ENCODE data around the gene NPIPB6.

Gene NPIPB6

GRCh38 chr16:28301620-28302019 lies 61.7 kb downstream of the NPIPB6 start:
- Histone ChIP-seq H3K4me2 (ENCODE audit: low read length) (no peak overlapping the region), H3K79me2 (ENCODE audit: low read length) (no peaks in the 10 kb centered on the region), H3K9ac (ENCODE audit: low read length) (no peak overlapping the region)

GRCh38 chr16:28301154-28301553 lies 62.2 kb downstream of the NPIPB6 start:
- Histone ChIP-seq H4K20me1 (ENCODE audit: insufficient read depth, low read length) (no peaks in the 10 kb centered on the region), H3K4me3 (ENCODE audit: low read length) (no peak overlapping the region), H3K9me3 (ENCODE audit: insufficient read depth, low read length) (no peaks in the 10 kb centered on the region), H2AFZ (ENCODE audit: low read depth, low read length) (no peak overlapping the region), H3K27me3 (ENCODE audit: low read depth, low read length) (peaks cover 11% of the 10 kb centered on the region), H3K79me2 (ENCODE audit: low read length) (no peaks in the 10 kb centered on the region), H3K27ac (ENCODE audit: low read length) (no peak overlapping the region), H3K36me3 (replicated peaks; ENCODE audit: low read depth, low read length) (no peaks in the 10 kb centered on the region), H3K9ac (ENCODE audit: low read length) (no peak overlapping the region), H3K4me2 (ENCODE audit: low read length) (no peak overlapping the region), H3K4me1 (ENCODE audit: low read length) (no peaks in the 10 kb centered on the region)
- TF ChIP-seq EZH2phosphoT487 (IDR thresholded peaks at IDR 0.05; ENCODE audit: low read depth) (no peak), CTCF (IDR thresholded peaks at IDR 0.05; ENCODE audit: low read depth, low read length) (no peak)

More at GRCh38 chr16:28301620-28302019, 61.7 kb downstream of the NPIPB6 start:
- no peaks in the 10 kb centered on the region for H4K20me1 ChIP-seq (ENCODE audit: insufficient read depth, low read length)
- H3K9me3 ChIP-seq (ENCODE audit: insufficient read depth, low read length), result no peaks in the 10 kb centered on the region
- H3K27ac ChIP-seq (ENCODE audit: low read length), result no peak overlapping the region
- no peaks in the 10 kb centered on the region for H3K4me1 ChIP-seq (ENCODE audit: low read length)
- peaks cover 11% of the 10 kb centered on the region for H3K27me3 ChIP-seq (ENCODE audit: low read depth, low read length)
- TF ChIP-seq EZH2phosphoT487 (IDR thresholded peaks at IDR 0.05; ENCODE audit: low read depth) (no peak), CTCF (IDR thresholded peaks at IDR 0.05; ENCODE audit: low read depth, low read length) (no peak)
- H3K36me3 ChIP-seq (replicated peaks; ENCODE audit: low read depth, low read length), result no peaks in the 10 kb centered on the region
- no peak overlapping the region for H2AFZ ChIP-seq (ENCODE audit: low read depth, low read length)
- H3K4me3 ChIP-seq (ENCODE audit: low read length), result no peak overlapping the region

GRCh38 chr16:28300327-28300726 lies 63.0 kb downstream of the NPIPB6 start:
- Histone ChIP-seq H3K36me3 (replicated peaks; ENCODE audit: low read depth, low read length) (no peaks in the 10 kb centered on the region), H3K4me2 (ENCODE audit: low read length) (no peak overlapping the region), H4K20me1 (ENCODE audit: insufficient read depth, low read length) (no peaks in the 10 kb centered on the region), H2AFZ (ENCODE audit: low read depth, low read length) (no peak overlapping the region), H3K27me3 (ENCODE audit: low read depth, low read length) (peaks cover 11% of the 10 kb centered on the region), H3K9me3 (ENCODE audit: insufficient read depth, low read length) (no peaks in the 10 kb centered on the region), H3K79me2 (ENCODE audit: low read length) (no peaks in the 10 kb centered on the region), H3K4me1 (ENCODE audit: low read length) (no peaks in the 10 kb centered on the region), H3K27ac (ENCODE audit: low read length) (no peak overlapping the region), H3K9ac (ENCODE audit: low read length) (no peak overlapping the region), H3K4me3 (ENCODE audit: low read length) (no peak overlapping the region)
- no peak for TF ChIP-seq EZH2phosphoT487 (IDR thresholded peaks at IDR 0.05; ENCODE audit: low read depth)
- TF ChIP-seq CTCF (IDR thresholded peaks at IDR 0.05; ENCODE audit: low read depth, low read length), result no peak

GRCh38 chr16:28298511-28298878 lies 64.8 kb downstream of the NPIPB6 start:
- no peaks in the 10 kb centered on the region for H3K4me1 ChIP-seq (ENCODE audit: low read length)
- H3K36me3 ChIP-seq (replicated peaks; ENCODE audit: low read depth, low read length), result no peaks in the 10 kb centered on the region
- H3K27ac ChIP-seq (ENCODE audit: low read length), result no peak overlapping the region
- H3K79me2 ChIP-seq (ENCODE audit: low read length), result no peaks in the 10 kb centered on the region
- H3K9ac ChIP-seq (ENCODE audit: low read length), result no peak overlapping the region
- H3K4me3 ChIP-seq (ENCODE audit: low read length), result no peak overlapping the region
- H4K20me1 ChIP-seq (ENCODE audit: insufficient read depth, low read length), result no peaks in the 10 kb centered on the region
- H3K9me3 ChIP-seq (ENCODE audit: insufficient read depth, low read length), result no peaks in the 10 kb centered on the region
- no peak overlapping the region for H2AFZ ChIP-seq (ENCODE audit: low read depth, low read length)
- TF ChIP-seq CTCF (IDR thresholded peaks at IDR 0.05; ENCODE audit: low read depth, low read length), result no peak
- TF ChIP-seq EZH2phosphoT487 (IDR thresholded peaks at IDR 0.05; ENCODE audit: low read depth), result no peak
- H3K4me2 ChIP-seq (ENCODE audit: low read length), result no peak overlapping the region
- H3K27me3 ChIP-seq (ENCODE audit: low read depth, low read length), result peaks cover 24% of the 10 kb centered on the region
